Measurements from ENCODE around the gene SLC17A9. TPM values are rescaled to one million over a fixed set of nuclear protein-coding genes. Genes with fewer than 3 reads are reported as not detected.

SLC17A9 gene
- total RNA-seq, 1 experiment from 2014 or later = 37.6 TPM

GRCh38 chr20:63002511-63002910 is 50.0 kb downstream of the SLC17A9 start:
- no peak overlapping the region for H3K4me2 ChIP-seq (ENCODE audit: low read length)
- POLR2A ChIA-PET = no interaction called here
- CTCF ChIA-PET = no interaction called here

More at GRCh38 chr20:63002511-63002910, 50.0 kb downstream of the SLC17A9 start:
- BruUV-seq (replicated peaks) = no TSS peak
- no peaks in the 10 kb centered on the region for H3K79me2 ChIP-seq (ENCODE audit: insufficient read depth, low read length)
- no peaks in the 10 kb centered on the region for H3K9me3 ChIP-seq (ENCODE audit: control insufficient read depth in 1 of 2, insufficient read depth in 1 of 2, low read depth in 1 of 2, low read length in 2 of 2)
- H3K4me3 ChIP-seq (replicated peaks in 1 of 2; ENCODE audit: low read depth in 1 of 2, low read length in 2 of 2) = no peak overlapping the region
- RAD21 ChIA-PET (ENCODE audit: low non-redundant PET in 1 of 2, low total read pairs in 2 of 2, uncharacterized antibody in 2 of 2, unreplicated experiment in 2 of 2) = no interaction called here
- H3K4me1 ChIP-seq (ENCODE audit: control insufficient read depth in 1 of 2, insufficient read depth in 2 of 2, low read length in 2 of 2) = no peaks in the 10 kb centered on the region
- H3K27me3 ChIP-seq (ENCODE audit: insufficient read depth, low read length) = no peaks in the 10 kb centered on the region
- ATAC-seq (no peak), DNase-seq (ENCODE audit: low read depth, low spot score) (no peak)
- no peak overlapping the region for H2AFZ ChIP-seq (ENCODE audit: low read depth, low read length, poor library complexity, severe bottlenecking)
- TF ChIP-seq ELF1 (IDR thresholded peaks at IDR 0.05; ENCODE audit: borderline replicate concordance, low read depth) = no peak
- no peak for TF ChIP-seq TCF7L2 (IDR thresholded peaks at IDR 0.05; ENCODE audit: borderline replicate concordance, extremely low read depth, insufficient read depth, insufficient read length)
- TF ChIP-seq SP1 (IDR thresholded peaks at IDR 0.05; ENCODE audit: low read depth) = no peak
- TF ChIP-seq CTCF (IDR thresholded peaks at IDR 0.05 in 2 of 3, conservative IDR thresholded peaks at IDR 0.05 in 1 of 3; ENCODE audit: borderline replicate concordance in 1 of 3, insufficient read depth in 1 of 3, low read depth in 2 of 3, low read length in 2 of 3) = no peak
- no peak for TF ChIP-seq JUND (IDR thresholded peaks at IDR 0.05)
- TF ChIP-seq EGR1 (IDR thresholded peaks at IDR 0.05; ENCODE audit: low read depth) = no peak
- TF ChIP-seq RAD21 (IDR thresholded peaks at IDR 0.05; ENCODE audit: low read depth) = no peak
- no peak for TF ChIP-seq EZH2phosphoT487 (IDR thresholded peaks at IDR 0.05; ENCODE audit: borderline replicate concordance)
- no peak for TF ChIP-seq ZBTB33 (IDR thresholded peaks at IDR 0.05; ENCODE audit: extremely low read depth, insufficient replicate concordance, low read length)
- no peak for TF ChIP-seq EZH2 (IDR thresholded peaks at IDR 0.05)
- TF ChIP-seq MAX (IDR thresholded peaks at IDR 0.05) = no peak
- no peak for TF ChIP-seq REST (IDR thresholded peaks at IDR 0.05; ENCODE audit: low read depth)
- H3K27ac ChIP-seq (ENCODE audit: low read depth, low read length) = no peak overlapping the region
- H3K36me3 ChIP-seq (ENCODE audit: control insufficient read depth in 1 of 2, insufficient read depth in 2 of 2, low read length in 2 of 2) = no peaks in the 10 kb centered on the region
- intact Hi-C loops (cut with micrococcal nuclease) = no loop called here
- no peak overlapping the region for H3K9ac ChIP-seq (ENCODE audit: low read length)
- no peaks in the 10 kb centered on the region for H4K20me1 ChIP-seq (ENCODE audit: insufficient read depth)
- no peaks in the 10 kb centered on the region; the same call in 1 of the 2 replicates for H3K9me2 ChIP-seq (ENCODE audit: insufficient read depth)
